HepG2 (cell line): ENCODE measurements around the gene PACSIN1.

Source experiments
- BHLHE40 ChIP-seq: IDR thresholded peaks from 2 replicates; pipeline ENCODE4 v1.6.1; 2011; ENCODE audit warnings: low read length, improper control_type of control experiment
- FOXM1 ChIP-seq: sonication (generic); formaldehyde crosslinking; IDR thresholded peaks from 2 replicates; pipeline ENCODE4 v1.5.0; 2020; ENCODE audit warnings: missing genetic modification reagents
- MLXIP ChIP-seq: sonication (generic); formaldehyde crosslinking; IDR thresholded peaks from 2 replicates; pipeline ENCODE4 v1.9.0; 2021; ENCODE audit warnings: missing genetic modification reagents, borderline replicate concordance
- NKX3-1 ChIP-seq: sonication (generic); formaldehyde crosslinking; IDR thresholded peaks from 2 replicates; pipeline ENCODE4 v1.5.0; 2020; ENCODE audit warnings: missing genetic modification reagents
- THAP9 ChIP-seq: sonication (generic); formaldehyde crosslinking; IDR thresholded peaks from 2 replicates; pipeline ENCODE4; 2020; ENCODE audit warnings: missing genetic modification reagents, mild to moderate bottlenecking, borderline replicate concordance
- ZBTB26 ChIP-seq: IDR thresholded peaks from 2 replicates; pipeline ENCODE4 v1.6.1; 2016; ENCODE audit warnings: missing compliant biosample characterization, missing genetic modification reagents, borderline replicate concordance
- ZNF18 ChIP-seq: sonication (generic); formaldehyde crosslinking; IDR thresholded peaks from 2 replicates; pipeline ENCODE4 v1.8.0; 2022; ENCODE audit warnings: mild to moderate bottlenecking, missing genetic modification reagents; ENCODE audit not compliant: insufficient replicate concordance
- ZNF589 ChIP-seq: sonication (generic); formaldehyde crosslinking; conservative IDR thresholded peaks from 2 replicates; pipeline ENCODE4 v1.8.0; 2022; ENCODE audit warnings: mild to moderate bottlenecking, moderate library complexity, missing genetic modification reagents
- ZNF737 ChIP-seq: sonication (generic); formaldehyde crosslinking; IDR thresholded peaks from 2 replicates; pipeline ENCODE4 v1.5.0; 2020; ENCODE audit warnings: missing genetic modification reagents, mild to moderate bottlenecking, borderline replicate concordance
- ZNF841 ChIP-seq: sonication (generic); formaldehyde crosslinking; IDR thresholded peaks from 2 replicates; pipeline ENCODE4 v1.8.1; 2023; ENCODE audit warnings: missing genetic modification reagents, borderline replicate concordance
- TF ChIP-seq, protein P1 (sequence below): sonication (generic); formaldehyde crosslinking; IDR thresholded peaks from 2 replicates; pipeline ENCODE4 v1.5.0; 2020; ENCODE audit warnings: mild to moderate bottlenecking, missing genetic modification reagents, moderate library complexity

DNA sequence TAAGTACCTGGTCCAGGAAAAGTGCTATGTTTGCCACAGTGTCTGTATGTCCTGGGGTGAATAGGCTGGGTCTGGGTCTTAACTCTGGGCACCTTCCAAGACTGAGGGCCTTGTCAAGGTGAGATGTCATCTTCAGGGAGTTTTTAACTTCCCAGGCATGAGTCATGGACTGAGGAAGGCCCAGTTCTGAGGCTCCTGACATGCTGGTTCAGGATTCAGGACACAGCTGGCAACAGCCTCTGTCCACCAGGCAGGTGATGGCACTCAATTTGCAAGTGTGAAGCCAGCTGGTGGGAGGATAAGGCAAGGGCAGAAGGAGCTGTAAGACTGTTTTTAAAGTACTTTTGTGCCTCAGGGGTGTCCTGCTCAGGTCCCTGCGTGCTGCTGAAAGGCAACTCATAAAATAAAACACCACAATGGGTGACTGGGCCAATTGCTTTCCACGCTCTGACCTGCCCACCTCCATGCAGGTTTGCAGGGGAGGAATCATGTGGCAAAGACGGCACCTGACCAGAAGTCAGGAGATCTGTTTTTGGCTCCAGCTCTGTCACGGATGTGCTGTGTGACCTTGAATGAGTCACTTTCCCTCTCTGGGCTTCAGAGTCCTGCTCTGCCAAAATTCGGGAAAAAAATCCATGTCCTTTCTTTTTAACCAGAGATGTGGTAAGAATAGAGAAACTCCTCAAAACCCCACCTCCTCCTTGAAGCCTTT lies 4.9 kb upstream of the PACSIN1 start:
- TF ChIP-seq ZNF737 (CRISPR knock-in tag) (no peak), BHLHE40 (no peak), FOXM1 (CRISPR knock-in tag) (no peak), ZBTB26 (CRISPR knock-in tag) (no peak), ZNF841 (CRISPR knock-in tag) (no peak), MLXIP (CRISPR knock-in tag) (no peak), ZNF589 (CRISPR knock-in tag) (no peak), THAP9 (CRISPR knock-in tag) (no peak), NKX3-1 (no peak), ZNF18 (CRISPR knock-in tag) (no peak)
- TF ChIP-seq, protein P1, sequence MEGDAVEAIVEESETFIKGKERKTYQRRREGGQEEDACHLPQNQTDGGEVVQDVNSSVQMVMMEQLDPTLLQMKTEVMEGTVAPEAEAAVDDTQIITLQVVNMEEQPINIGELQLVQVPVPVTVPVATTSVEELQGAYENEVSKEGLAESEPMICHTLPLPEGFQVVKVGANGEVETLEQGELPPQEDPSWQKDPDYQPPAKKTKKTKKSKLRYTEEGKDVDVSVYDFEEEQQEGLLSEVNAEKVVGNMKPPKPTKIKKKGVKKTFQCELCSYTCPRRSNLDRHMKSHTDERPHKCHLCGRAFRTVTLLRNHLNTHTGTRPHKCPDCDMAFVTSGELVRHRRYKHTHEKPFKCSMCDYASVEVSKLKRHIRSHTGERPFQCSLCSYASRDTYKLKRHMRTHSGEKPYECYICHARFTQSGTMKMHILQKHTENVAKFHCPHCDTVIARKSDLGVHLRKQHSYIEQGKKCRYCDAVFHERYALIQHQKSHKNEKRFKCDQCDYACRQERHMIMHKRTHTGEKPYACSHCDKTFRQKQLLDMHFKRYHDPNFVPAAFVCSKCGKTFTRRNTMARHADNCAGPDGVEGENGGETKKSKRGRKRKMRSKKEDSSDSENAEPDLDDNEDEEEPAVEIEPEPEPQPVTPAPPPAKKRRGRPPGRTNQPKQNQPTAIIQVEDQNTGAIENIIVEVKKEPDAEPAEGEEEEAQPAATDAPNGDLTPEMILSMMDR (CRISPR knock-in tag): no peak
